ENCODE results near the gene CWC27. TPM values are rescaled to one million over a fixed set of nuclear protein-coding genes. Genes with fewer than 3 reads are reported as not detected.

The CWC27 gene
- total RNA-seq (2014; rRNA removed; shearing (Covaris generic)) = 13.2 and 15.4 TPM in 2 replicates

GRCh38 chr5:64768358-64769312, at the start of gene CWC27, which contains the start of gene SREK1IP1:
Gene CWC27, plus strand, starts transcription at chr5:64768930. Its CDS starts 217 bp downstream, at chr5:64769147.
Gene SREK1IP1, minus strand, starts transcription at chr5:64768691. Its CDS starts 174 bp downstream, at chr5:64768517.
- in situ Hi-C loops (cut with HindIII; ENCODE audit: low sequenced_read_pairs) = no loop called here
- DNase-seq (ENCODE audit: low spot score) = peak; percentile 91

GRCh38 chr5:64722588-64722987, 46.1 kb upstream of the CWC27 start:
- DNase-seq (ENCODE audit: low spot score) = no peak
- in situ Hi-C loops (cut with HindIII; ENCODE audit: low sequenced_read_pairs) = no loop called here

GRCh38 chr5:64727150-64727549, 41.6 kb upstream of the CWC27 start:
- DNase-seq (ENCODE audit: low spot score) = no peak
- in situ Hi-C loops (cut with HindIII; ENCODE audit: low sequenced_read_pairs) = no loop called here

GRCh38 chr5:64742411-64742810, 26.3 kb upstream of the CWC27 start:
- in situ Hi-C loops (cut with HindIII; ENCODE audit: low sequenced_read_pairs) = no loop called here
- no peak for DNase-seq (ENCODE audit: low spot score)

GRCh38 chr5:64742821-64743220, 25.9 kb upstream of the CWC27 start:
- in situ Hi-C loops (cut with HindIII; ENCODE audit: low sequenced_read_pairs) = no loop called here
- no peak for DNase-seq (ENCODE audit: low spot score)

- in situ Hi-C loops (cut with HindIII; ENCODE audit: low sequenced_read_pairs) = no loop called here
- no peak for DNase-seq (ENCODE audit: low spot score)
Measured at GRCh38 chr5:64744914-64745313, 23.8 kb upstream of the CWC27 start.

GRCh38 chr5:64746446-64746845, 22.3 kb upstream of the CWC27 start:
- in situ Hi-C loops (cut with HindIII; ENCODE audit: low sequenced_read_pairs) = no loop called here
- no peak for DNase-seq (ENCODE audit: low spot score)

- DNase-seq (ENCODE audit: low spot score) = no peak
- in situ Hi-C loops (cut with HindIII; ENCODE audit: low sequenced_read_pairs) = no loop called here
Measured at GRCh38 chr5:64749385-64749784, 19.3 kb upstream of the CWC27 start.

GRCh38 chr5:64754066-64754465, 14.7 kb upstream of the CWC27 start:
- DNase-seq (ENCODE audit: low spot score) = no peak
- in situ Hi-C loops (cut with HindIII; ENCODE audit: low sequenced_read_pairs) = no loop called here

- no peak for DNase-seq (ENCODE audit: low spot score)
- in situ Hi-C loops (cut with HindIII; ENCODE audit: low sequenced_read_pairs) = no loop called here
Measured at GRCh38 chr5:64758901-64759300, 9.8 kb upstream of the CWC27 start.

GRCh38 chr5:64759960-64760660, 8.6 kb upstream of the CWC27 start:
- DNase-seq (ENCODE audit: low spot score) = no peak
- in situ Hi-C loops (cut with HindIII; ENCODE audit: low sequenced_read_pairs) = no loop called here

- no peak for DNase-seq (ENCODE audit: low spot score)
- in situ Hi-C loops (cut with HindIII; ENCODE audit: low sequenced_read_pairs) = no loop called here
Measured at GRCh38 chr5:64763948-64764503, 4.7 kb upstream of the CWC27 start.

- no peak for DNase-seq (ENCODE audit: low spot score)
- in situ Hi-C loops (cut with HindIII; ENCODE audit: low sequenced_read_pairs) = no loop called here
Measured at GRCh38 chr5:64765804-64766504, 2.8 kb upstream of the CWC27 start.

- in situ Hi-C loops (cut with HindIII; ENCODE audit: low sequenced_read_pairs) = no loop called here
- no peak for DNase-seq (ENCODE audit: low spot score)
Measured at GRCh38 chr5:64766941-64767340, 1.8 kb upstream of the CWC27 start.

- DNase-seq (ENCODE audit: low spot score) = no peak
Measured at GRCh38 chr5:64767959-64768357, 772 bp upstream of the CWC27 start.

GRCh38 chr5:64769855-64770254, 1.1 kb downstream of the CWC27 start:
- DNase-seq (ENCODE audit: low spot score) = no peak
- in situ Hi-C loops (cut with HindIII; ENCODE audit: low sequenced_read_pairs) = no loop called here

More at GRCh38 chr5:64767959-64768357, 772 bp upstream of the CWC27 start:
- in situ Hi-C loops (cut with HindIII; ENCODE audit: low sequenced_read_pairs) = no loop called here

GRCh38 chr5:64771736-64772135, 3.0 kb downstream of the CWC27 start:
- in situ Hi-C loops (cut with HindIII; ENCODE audit: low sequenced_read_pairs) = no loop called here
- DNase-seq (ENCODE audit: low spot score) = no peak

- in situ Hi-C loops (cut with HindIII; ENCODE audit: low sequenced_read_pairs) = no loop called here
- DNase-seq (ENCODE audit: low spot score) = no peak
Measured at GRCh38 chr5:64773533-64773932, 4.8 kb downstream of the CWC27 start.

GRCh38 chr5:64775291-64775690, 6.6 kb downstream of the CWC27 start:
- in situ Hi-C loops (cut with HindIII; ENCODE audit: low sequenced_read_pairs) = no loop called here
- no peak for DNase-seq (ENCODE audit: low spot score)
